SK-N-DZ (cell line): Measurements from ENCODE around the gene HIGD1B. TPM values are rescaled to one million over a fixed set of nuclear protein-coding genes. Genes with fewer than 3 reads are reported as not detected.
"Not testable (repeated sequence)": the region's sequence is repeated elsewhere in the genome, so short reads cannot be mapped to it uniquely, and the experiment has no call there.

Experiments
- DNase-seq: peaks from one replicate; pipeline ENCODE4 v3.0.0-alpha.2; 2015; ENCODE audit warnings: low spot score
- polyA plus RNA-seq, 2 experiments: library from polyadenylated mRNA; depleted of rRNA; stranded (reverse); fragments of >200 nt; gene quantifications; 2 replicates each; pipeline ENCODE4 v1.2.3, GENCODE V29; 2014

The HIGD1B gene
- polyA plus RNA-seq (2014; cell fraction: cytosol; rRNA removed): not detected in 2 replicates
- not detected in 2 replicates for polyA plus RNA-seq (2014; cell fraction: nucleus; rRNA removed)

DNA sequence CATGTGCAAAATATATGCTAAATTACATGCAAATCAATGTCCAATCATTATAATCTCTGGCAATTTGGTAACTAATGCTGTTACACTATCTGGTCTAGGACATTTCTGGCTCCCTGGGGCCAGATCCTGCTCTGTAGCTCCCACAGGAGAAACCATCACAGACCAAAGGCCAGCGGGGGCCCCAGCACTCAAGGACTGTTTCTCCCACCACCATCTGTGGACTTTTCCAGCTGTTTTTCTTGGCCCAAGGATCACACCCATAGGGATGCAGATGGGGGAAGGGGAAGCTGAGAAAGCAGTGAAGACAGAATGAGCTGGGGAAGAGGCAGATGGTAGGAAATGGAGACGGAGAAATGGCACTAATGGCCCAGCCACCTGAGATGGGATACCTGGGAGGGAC lies at the start of gene HIGD1B:
TSS of gene HIGD1B (plus strand) at position 298 of the 400 bp plus-strand sequence. CDS start 270 bp downstream, outside the sequence.
- no peak for DNase-seq

DNA sequence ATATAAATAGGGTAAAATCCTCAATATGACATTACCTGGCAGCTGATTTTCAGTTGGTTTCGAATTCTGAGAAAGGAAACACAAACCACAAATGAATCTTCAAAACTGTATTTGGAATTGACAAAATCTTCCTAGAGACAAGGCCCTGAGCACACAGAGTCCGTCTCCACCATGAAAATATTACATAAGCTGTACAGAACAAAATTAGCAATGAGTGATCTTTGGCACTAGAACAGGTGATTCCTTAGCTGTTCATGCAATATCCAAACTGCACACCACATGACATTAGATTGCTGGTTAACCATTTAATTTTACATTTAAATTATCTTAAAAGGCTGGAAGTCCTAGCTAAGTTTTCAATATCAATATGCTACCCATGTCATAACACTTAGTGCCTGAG lies 49.3 kb upstream of the HIGD1B start:
- DNase-seq: no peak

GRCh38 chr17:44801880-44802279 lies 45.8 kb upstream of the HIGD1B start:
- DNase-seq: no peak

DNA sequence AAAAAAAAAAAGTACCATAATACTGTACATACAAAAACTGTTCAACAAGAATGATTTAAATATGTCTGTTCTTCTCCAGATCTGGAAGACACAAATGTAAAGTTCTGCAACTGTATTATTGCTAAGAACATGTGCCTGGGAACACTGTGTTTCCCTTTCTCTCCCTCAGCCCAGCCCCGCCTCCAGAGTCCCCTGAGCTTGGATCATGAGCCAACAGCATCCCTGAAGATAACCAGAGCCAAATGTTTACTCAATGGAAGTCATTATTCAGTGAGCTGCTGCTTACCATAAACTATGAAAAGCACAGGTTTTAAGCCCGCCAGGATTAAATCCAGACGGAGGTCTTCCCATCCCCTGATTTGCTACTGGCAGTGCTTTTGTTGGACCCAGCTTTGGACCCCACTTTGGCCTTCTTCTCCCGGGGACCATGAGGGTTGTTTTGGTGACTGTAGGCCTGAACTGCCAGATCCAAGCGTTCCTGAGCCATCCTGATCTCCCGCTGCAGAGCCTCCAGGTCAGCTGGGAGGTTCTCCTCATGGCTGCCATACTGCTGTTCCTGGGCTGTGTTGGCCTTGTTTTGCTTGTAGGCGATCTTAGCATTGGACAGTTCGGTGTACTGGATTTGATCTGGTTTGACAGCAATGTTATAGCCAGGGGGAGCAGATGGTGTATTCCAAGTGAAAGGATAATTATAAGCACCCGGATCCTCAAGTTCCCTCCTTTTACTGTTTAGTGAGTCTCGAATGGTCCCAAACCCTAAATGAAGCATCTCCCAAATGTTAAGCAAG lies 43.2 kb upstream of the HIGD1B start:
- DNase-seq: no peak

GRCh38 chr17:44807093-44807816 lies 40.4 kb upstream of the HIGD1B start:
- DNase-seq: no peak

GRCh38 chr17:44807817-44808155 lies 39.9 kb upstream of the HIGD1B start:
- no peak for DNase-seq

- no peak for DNase-seq
Observed at GRCh38 chr17:44808156-44808555, 39.5 kb upstream of the HIGD1B start.

GRCh38 chr17:44808656-44809388 lies 38.9 kb upstream of the HIGD1B start:
- DNase-seq: not testable (repeated sequence)

DNA sequence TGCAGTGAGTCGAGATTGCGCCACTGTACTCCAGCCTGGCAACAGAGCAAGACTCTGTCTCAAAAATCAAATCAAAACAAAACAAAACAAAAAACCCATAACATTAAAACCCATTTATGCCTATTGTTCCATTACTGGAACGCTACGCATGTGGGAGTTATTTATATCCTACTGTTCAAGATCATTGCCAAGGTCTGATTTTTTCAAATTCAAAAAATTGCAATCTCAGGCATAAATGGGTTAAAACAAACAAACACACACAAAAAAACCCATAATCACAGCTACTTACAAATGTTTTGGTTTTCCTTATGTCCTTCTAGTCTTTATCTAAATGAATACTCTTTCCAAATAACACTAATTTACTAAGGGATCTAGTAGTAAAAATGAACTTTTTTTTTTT lies 35.4 kb upstream of the HIGD1B start:
- no peak for DNase-seq

GRCh38 chr17:44818508-44818907 lies 29.2 kb upstream of the HIGD1B start:
- not testable (repeated sequence) for DNase-seq

DNA sequence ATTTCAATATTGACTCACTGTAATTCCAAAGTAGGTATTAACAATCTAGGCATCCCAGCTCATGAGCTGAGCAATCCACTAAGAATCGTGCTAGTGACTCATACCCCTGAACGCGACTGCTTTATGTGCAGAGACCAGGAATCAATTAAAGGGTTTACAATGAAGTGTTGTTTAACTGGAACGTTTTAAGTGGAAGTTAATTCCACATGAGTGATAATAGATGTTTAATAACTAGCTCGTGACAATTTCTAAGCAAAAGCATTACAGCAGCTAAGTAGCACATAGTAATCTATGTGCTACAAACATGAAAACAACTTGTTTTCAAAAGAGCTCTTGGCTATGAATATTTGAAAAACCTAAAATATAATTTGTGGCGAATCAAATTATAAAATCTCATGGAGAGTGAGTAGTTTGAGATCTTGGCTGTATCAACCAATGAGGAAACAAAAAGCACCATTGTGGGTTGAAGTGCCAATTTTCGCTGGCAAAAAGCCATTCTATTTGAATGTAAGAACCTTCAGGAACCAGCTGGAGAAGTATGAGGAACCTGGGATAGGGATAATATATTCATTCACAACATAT lies 27.0 kb upstream of the HIGD1B start:
- no peak for DNase-seq

- DNase-seq: not testable (repeated sequence)
Observed at GRCh38 chr17:44825236-44825635, 22.4 kb upstream of the HIGD1B start.

DNA sequence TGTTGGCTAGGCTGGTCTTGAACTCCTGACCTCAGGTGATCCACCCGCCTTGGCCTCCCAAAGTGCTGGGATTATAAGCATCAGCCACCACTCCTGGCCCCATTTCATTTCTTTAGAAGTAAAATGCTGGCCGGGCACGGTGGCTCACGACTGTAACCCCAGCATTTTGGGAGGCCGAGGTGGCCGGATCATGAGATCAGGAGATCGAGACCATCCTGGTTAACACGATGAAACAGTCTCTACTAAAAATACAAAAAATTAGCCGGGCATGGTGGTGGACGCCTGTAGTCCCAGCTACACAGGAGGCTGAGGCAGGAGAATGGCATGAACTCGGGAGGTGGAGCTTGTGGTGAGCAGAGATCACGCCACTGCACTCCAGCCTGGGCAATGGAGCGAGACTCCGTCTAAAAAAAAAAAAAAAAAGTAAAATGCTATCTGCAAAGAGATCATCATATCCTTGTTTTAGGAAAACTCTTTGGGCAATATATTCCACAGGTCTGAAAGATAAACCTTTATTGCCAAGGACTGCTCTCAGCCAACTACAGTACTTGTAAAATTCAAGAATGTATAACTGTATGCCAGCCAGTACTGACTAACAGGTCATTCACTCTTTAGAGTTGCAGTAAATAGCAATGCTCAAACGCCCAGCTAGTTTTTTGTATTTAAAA lies 21.4 kb upstream of the HIGD1B start:
- no peak for DNase-seq

DNA sequence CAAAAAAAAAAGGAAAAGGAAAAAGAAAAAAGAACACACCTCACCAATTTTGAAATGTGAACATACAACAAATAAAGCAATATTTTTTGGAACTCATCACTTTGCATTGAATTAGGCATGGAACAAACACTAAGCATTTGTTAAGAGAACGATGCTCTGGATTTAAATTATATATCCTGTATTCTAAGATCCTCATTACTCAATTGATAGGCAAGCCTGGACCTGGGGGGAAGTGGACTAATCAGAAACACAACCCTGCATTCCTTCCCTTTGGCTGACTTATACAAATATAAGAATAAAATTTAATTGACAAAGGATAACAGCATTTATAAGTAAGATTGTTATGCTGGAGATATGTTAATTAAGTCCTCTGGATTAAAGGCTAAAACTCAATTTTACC lies 19.8 kb upstream of the HIGD1B start:
- DNase-seq: no peak

DNA sequence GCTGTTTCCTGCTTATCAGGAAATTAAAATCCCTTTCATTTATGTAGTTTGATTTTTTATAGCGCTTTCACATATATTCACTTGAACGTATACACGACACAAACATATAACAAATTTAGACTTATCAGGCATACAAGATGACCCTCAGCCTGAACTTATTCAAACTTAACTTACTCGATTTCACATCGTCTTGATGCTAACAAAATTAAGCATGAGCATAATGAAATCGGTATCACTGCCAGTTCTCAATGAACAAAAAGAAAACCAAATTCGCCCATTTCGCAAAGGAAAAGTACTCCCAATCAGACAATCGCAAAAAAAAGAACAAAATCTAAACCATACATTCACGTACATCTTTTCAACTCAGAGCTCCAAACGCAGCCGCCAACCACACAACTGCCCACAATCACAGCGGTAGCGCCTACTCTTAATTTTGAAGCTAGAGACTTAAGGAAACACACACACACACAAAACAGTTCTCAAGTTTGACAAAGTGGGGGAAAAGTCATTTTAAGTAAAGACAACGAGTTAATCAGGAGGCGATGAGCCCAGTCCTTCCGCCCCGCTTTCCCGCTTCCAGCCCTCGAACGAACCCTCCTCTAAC lies 18.7 kb upstream of the HIGD1B start:
- DNase-seq: no peak

DNA sequence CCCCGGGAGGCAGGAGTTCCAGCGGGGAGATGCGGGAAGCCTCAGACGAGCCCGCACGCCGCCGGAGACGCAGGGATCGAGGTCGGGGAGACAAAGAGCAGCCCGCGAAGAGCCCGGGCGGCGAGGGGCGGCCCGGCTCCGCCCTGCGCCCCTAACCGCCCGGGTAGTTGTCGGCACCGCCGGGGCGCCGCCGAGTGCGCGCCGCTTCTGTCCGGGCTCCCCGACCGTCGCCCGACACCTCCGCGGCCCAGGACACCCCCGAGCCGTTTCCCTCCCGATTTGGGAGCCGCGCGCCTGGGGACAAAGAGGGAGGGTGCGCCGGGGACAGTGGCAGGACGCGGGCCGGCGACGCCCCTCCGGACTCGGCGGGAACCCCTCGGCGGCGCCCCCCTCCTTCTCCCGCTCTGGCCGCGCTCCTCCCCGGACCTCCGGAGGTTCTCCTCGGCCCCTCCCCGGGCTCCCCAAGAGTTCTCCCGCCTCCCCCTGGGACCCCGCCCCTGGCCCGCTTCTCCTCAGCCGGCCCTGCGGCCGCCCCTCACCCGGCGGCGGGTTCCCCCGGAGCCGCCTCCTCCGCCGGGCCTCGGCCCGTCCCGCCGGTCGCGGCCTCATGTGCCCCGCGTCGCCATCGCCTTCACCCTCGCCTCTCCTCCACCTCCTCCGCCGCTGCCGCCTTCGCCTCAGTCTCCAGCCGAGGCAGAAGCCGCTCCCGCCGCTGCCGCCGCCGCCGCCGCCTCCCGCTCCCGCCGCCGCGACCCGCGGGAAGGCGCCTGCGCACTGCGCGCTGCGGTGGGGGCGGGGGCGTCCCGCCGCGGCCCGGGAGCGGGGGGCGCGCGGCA lies 17.9 kb upstream of the HIGD1B start, which contains the start of gene GJC1:
TSS of gene GJC1 (minus strand) at position 765 of the 836 bp plus-strand sequence. CDS start 24,470 bp downstream, outside the sequence.
- DNase-seq: peak; percentile 49

DNA sequence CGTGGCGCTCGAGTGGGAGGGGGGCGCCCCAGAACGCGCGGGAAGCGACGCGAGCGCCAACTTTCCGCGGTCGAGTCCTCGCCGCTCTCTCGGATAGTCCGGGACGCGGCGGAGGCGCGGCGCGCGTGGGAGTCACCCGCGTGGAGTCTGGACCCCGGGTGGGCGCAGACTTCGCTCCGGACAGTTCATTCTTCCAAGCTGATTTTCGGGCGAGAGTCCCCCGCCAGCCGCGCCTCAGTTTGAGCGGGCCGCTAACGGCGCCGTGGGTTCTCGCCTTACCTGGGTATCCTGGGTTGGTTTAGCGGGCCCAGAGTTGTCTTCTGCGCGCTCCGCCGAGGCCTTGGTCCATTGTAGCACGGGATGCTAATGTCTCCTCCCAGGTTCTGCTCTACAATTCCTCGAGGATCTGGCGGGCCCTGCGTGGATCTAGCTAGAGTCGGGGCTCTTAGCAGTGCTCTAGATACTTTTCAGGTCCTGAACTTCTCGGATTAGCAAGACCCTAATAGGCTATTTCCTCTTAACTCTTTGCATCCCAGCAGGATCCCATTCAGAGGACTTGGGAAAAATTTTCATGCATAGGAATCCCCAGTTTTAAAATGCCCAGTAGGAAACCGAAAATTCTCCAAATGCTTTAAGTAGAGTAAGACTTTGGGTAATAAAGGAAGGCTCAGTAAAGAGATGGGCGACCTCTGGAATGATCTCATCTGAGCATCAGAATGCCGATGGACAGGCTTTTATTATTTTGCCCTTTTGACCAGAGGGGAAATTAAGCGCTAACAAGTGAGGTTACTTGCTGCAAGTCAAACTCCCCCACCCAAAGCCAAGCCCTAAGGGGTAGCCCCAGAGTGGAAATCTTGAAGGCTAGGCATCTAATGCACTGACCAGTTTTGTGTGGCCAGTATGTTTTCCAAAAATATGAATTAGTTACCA lies 17.1 kb upstream of the HIGD1B start:
- peak; percentile 38 for DNase-seq

DNA sequence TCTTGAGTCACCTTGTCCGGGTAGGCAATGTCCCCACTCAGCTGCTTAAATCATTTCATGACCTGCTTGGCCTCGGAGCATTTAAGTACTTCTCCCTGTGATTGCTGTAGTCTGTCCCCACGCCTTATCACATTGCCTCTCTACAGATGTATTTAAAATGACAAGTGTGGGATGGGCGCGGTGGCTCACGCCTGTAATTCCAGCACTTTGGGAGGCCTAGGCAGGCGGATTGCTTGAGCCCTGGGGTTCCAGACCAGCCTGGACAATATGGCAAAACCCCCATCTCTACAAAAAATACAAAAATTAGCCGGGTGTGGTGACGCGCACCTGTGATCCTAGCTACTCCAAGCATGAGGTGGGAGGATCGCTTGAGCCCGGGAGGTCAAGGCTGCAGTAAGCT lies 16.3 kb upstream of the HIGD1B start:
- DNase-seq: no peak

DNA sequence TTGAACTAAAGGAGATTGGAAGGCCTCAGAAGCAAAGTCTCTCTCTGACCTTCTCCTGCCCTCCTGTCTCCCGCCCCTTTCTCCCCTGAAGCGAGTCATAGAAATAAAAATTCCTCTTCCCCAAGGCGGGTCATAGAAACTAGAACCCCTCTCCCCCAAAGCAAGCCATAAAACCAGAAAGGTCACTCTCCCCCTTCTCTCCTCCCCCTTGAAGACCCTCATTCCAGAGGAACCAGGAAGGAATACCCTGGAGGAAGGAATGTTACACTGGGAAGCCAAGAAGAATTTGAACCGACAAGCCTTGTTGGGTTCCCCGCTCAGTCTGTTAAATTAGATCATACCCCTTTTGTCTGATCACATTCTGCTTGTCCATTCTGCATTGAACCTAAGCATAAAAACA lies 14.9 kb upstream of the HIGD1B start:
- no peak for DNase-seq
